ENCODE measurements around the gene ARL5B. TPM values are rescaled to one million over a fixed set of nuclear protein-coding genes. Genes with fewer than 3 reads are reported as not detected.
A peak's percentile ranks its signal among the peaks of the same experiment; 100 is the strongest.

Gene ARL5B
- total RNA-seq, 1 donor from 2014 or later = 36.7 TPM

DNA sequence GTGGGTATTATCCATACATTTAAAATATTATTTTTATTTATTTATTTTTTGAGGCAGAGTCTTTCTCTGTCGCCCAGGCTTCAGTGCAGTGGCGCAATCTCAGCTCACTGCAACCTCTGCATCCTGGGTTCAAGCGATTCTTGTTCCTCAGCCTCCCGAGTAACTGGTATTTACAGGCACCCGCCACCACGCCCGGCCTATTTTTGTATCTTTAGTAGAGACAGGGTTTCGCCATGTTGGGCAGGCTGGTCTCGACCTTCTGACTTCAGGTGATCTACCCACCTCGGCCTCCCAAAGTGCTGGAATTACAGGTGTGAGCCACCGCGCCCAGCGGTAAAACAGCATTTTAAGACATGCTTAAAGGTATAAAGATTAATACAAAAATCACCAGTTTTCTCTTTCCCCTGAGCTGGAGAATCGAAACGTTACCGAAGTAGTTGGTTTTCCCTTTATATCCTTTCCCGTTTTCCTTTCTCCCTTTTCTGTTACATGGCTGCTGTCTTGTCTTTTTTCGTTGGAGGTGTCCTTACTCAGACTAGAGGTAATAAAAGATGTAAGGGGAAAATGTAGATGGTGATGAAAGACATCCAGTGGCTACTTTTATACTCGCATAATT, 1.7 kb downstream of the ARL5B start:
- Histone ChIP-seq H3K36me3 (ENCODE audit: insufficient read depth, low read length) (no peaks in the 10 kb centered on the region), H2AFZ (ENCODE audit: low read depth, low read length) (no peak overlapping the region), H3K79me2 (ENCODE audit: insufficient read depth, low read length) (peaks cover 72% of the 10 kb centered on the region), H3K4me1 (ENCODE audit: insufficient read depth, low read length) (peaks cover 20% of the 10 kb centered on the region), H3K4me3 (ENCODE audit: insufficient read depth, low read depth, low read length) (peak overlapping the region; percentile 93), H3K9ac (ENCODE audit: low read length) (peak overlapping the region; percentile 99), H4K20me1 (ENCODE audit: insufficient read depth, low read length) (peaks cover 38% of the 10 kb centered on the region), H3K4me2 (ENCODE audit: low read length) (peak overlapping the region; percentile 90), H3K9me3 (ENCODE audit: insufficient read depth, low read depth, low read length) (no peaks in the 10 kb centered on the region), H3K27me3 (ENCODE audit: insufficient read depth, low read length) (no peaks in the 10 kb centered on the region), H3K27ac (ENCODE audit: low read depth, low read length) (no peak overlapping the region)
- Mint-ChIP-seq H3K4me1 (ENCODE audit: low read depth, unreplicated experiment) (peaks cover 16% of the 10 kb centered on the region), H3K27me3 (ENCODE audit: low read depth, unreplicated experiment) (no peaks in the 10 kb centered on the region), H3K27ac (ENCODE audit: unreplicated experiment) (peak overlapping the region; percentile 73), H3K4me3 (ENCODE audit: unreplicated experiment) (peak overlapping the region; percentile 84), H3K36me3 (ENCODE audit: low read depth, unreplicated experiment) (peaks cover 2% of the 10 kb centered on the region), H3K9me3 (ENCODE audit: unreplicated experiment) (no peaks in the 10 kb centered on the region)
- DNase-seq (ENCODE audit: low read depth) (no peak), FAIRE-seq (no peak)
- no peak for TF ChIP-seq EZH2 (IDR thresholded peaks at IDR 0.05; ENCODE audit: insufficient read depth, low read length)
- TF ChIP-seq, protein P1, sequence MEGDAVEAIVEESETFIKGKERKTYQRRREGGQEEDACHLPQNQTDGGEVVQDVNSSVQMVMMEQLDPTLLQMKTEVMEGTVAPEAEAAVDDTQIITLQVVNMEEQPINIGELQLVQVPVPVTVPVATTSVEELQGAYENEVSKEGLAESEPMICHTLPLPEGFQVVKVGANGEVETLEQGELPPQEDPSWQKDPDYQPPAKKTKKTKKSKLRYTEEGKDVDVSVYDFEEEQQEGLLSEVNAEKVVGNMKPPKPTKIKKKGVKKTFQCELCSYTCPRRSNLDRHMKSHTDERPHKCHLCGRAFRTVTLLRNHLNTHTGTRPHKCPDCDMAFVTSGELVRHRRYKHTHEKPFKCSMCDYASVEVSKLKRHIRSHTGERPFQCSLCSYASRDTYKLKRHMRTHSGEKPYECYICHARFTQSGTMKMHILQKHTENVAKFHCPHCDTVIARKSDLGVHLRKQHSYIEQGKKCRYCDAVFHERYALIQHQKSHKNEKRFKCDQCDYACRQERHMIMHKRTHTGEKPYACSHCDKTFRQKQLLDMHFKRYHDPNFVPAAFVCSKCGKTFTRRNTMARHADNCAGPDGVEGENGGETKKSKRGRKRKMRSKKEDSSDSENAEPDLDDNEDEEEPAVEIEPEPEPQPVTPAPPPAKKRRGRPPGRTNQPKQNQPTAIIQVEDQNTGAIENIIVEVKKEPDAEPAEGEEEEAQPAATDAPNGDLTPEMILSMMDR (IDR thresholded peaks at IDR 0.05; ENCODE audit: insufficient read depth, low read depth, low read length) = no peak

DNA sequence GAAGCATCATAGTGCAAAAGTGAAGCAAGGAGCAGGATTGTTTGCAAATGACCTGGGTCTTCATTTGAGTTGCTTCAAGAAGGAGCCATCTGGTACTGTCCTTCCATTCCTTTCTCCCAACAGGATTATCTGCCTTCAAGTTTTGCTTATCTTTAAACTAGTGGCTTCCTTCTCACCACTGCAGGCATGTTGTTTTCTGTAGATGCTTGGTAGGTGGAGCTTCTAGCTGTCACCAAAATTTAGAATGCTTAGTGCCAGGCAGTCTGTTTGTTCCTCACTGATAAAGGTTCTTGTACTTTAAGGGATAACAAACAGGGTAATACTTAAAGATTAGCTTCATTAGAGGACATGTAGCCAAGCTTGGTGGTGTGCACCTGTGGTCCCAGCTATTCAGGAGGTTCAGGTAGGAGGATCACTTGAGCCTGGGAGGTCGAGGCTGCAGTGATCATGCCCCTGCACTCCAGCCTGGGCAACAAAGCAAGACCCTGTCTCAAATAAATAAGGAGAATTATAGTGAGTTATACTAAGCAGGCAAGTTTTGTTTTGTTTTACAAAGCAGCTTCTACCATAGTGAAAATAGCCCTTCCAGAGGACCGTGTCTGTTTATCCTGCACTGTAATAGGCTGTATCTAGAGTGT, 5.7 kb downstream of the ARL5B start:
- H3K27ac ChIP-seq (ENCODE audit: low read depth, low read length) = peak overlapping the region; percentile 59

More for the DNA sequence above, 5.7 kb downstream of the ARL5B start:
- Mint-ChIP-seq H3K9me3 (ENCODE audit: unreplicated experiment) (no peaks in the 10 kb centered on the region), H3K27ac (ENCODE audit: unreplicated experiment) (peak overlapping the region; percentile 89), H3K27me3 (ENCODE audit: low read depth, unreplicated experiment) (no peaks in the 10 kb centered on the region), H3K4me1 (ENCODE audit: low read depth, unreplicated experiment) (peaks cover 35% of the 10 kb centered on the region), H3K36me3 (ENCODE audit: low read depth, unreplicated experiment) (peaks cover 4% of the 10 kb centered on the region), H3K4me3 (ENCODE audit: unreplicated experiment) (no peak overlapping the region)
- Histone ChIP-seq H2AFZ (ENCODE audit: low read depth, low read length) (no peak overlapping the region), H3K9ac (ENCODE audit: low read length) (peak overlapping the region; percentile 22), H3K4me3 (ENCODE audit: insufficient read depth, low read depth, low read length) (no peak overlapping the region), H3K79me2 (ENCODE audit: insufficient read depth, low read length) (peaks cover 96% of the 10 kb centered on the region), H3K4me1 (ENCODE audit: insufficient read depth, low read length) (peaks cover 29% of the 10 kb centered on the region), H4K20me1 (ENCODE audit: insufficient read depth, low read length) (peaks cover 58% of the 10 kb centered on the region), H3K4me2 (ENCODE audit: low read length) (peak overlapping the region; percentile 76), H3K36me3 (ENCODE audit: insufficient read depth, low read length) (peaks cover 2% of the 10 kb centered on the region), H3K9me3 (ENCODE audit: insufficient read depth, low read depth, low read length) (no peaks in the 10 kb centered on the region), H3K27me3 (ENCODE audit: insufficient read depth, low read length) (no peaks in the 10 kb centered on the region)
- no peak for FAIRE-seq
- no peak for DNase-seq (ENCODE audit: low read depth)
- TF ChIP-seq, protein P1 (IDR thresholded peaks at IDR 0.05; ENCODE audit: insufficient read depth, low read depth, low read length) = no peak
- no peak for TF ChIP-seq EZH2 (IDR thresholded peaks at IDR 0.05; ENCODE audit: insufficient read depth, low read length)
